Adrenal gland (tissue), 5 donors: ENCODE results near the gene OSBPL2.

Experiments used
- CTCF ChIP-seq, 6 experiments: fragments of 450-650 bp in 4 of 6; fragments of 200-600 bp in 2 of 6; sonication (generic) in 1 of 6; IDR thresholded peaks; 1 replicate in 5 of 6; 2 replicates in 1 of 6; pipeline versions ENCODE4 v1.5.1 to v1.8.0; 2016 to 2021; ENCODE audit warnings: antibody characterized with exemption in 6 of 6, mild to moderate bottlenecking in 2 of 6, moderate library complexity in 1 of 6
- POLR2A ChIP-seq, 2 donors: fragments of 450-650 bp; IDR thresholded peaks; one replicate each; pipeline ENCODE4 v1.6.1; 2017; ENCODE audit warnings: antibody characterized with exemption in 2 of 2, mild to moderate bottlenecking in 2 of 2, moderate library complexity in 1 of 2
- donor health status: DM: no; HTN: no; CAD: no.

GRCh38 chr20:62325172-62325905, 87.0 kb downstream of the OSBPL2 start:
- no peak for TF ChIP-seq POLR2A (IDR thresholded peaks at IDR 0.05)
- TF ChIP-seq CTCF (IDR thresholded peaks at IDR 0.05): no peak
